B cell (primary cell): ENCODE data around the gene ANKRD10. TPM values are rescaled to one million over a fixed set of nuclear protein-coding genes. Genes with fewer than 3 reads are reported as not detected.

ENCODE experiments used
- ATAC-seq: fragments of 200-7000 bp; cut with Tn5 transposase; one replicate; pipeline ENCODE4 v1.10.0; 2021; ENCODE audit warnings: low read depth, mild to moderate bottlenecking, moderate number of reproducible peaks, moderate library complexity
- CTCF ChIA-PET: fragments of 350-600 bp; sonication (Branson Sonifier 250); formaldehyde crosslinking; loops from one replicate; lab custom pipeline; 2021; ENCODE audit warnings: antibody characterized with exemption, inconsistent platforms; lab: Charles Lee
- POLR2A ChIA-PET: fragments of 350-600 bp; sonication (Branson Sonifier 250); formaldehyde crosslinking; loops from one replicate; lab custom pipeline; 2021; ENCODE audit warnings: antibody characterized with exemption; lab: Charles Lee
- DNase-seq: peaks from one replicate; pipeline ENCODE4 v3.0.0; 2013
- H2AFZ ChIP-seq: 2 replicates; pipeline ENCODE4 v1.6.1; 2012; ENCODE audit warnings: mild to moderate bottlenecking, low read depth, low read length; ENCODE audit not compliant: insufficient read depth, poor library complexity, severe bottlenecking
- H3K27ac ChIP-seq, 2 donors: 1 replicate in 1 of 2; 2 replicates in 1 of 2; pipeline ENCODE4 v1.5.1; 2012 to 2013; ENCODE audit warnings: low read length in 2 of 2, mild to moderate bottlenecking in 2 of 2, moderate library complexity in 1 of 2
- H3K27me3 ChIP-seq, 4 experiments: fragments of 200-600 bp in 1 of 4; sonication (generic) in 1 of 4; replicated peaks in 1 of 4; 1 replicate in 2 of 4; 2 replicates in 2 of 4; pipeline versions ENCODE4 v1.6.1 to v1.7.0; 2013 to 2016; ENCODE audit warnings: low read length in 3 of 4, mild to moderate bottlenecking in 2 of 4, mixed read lengths in 1 of 4, moderate library complexity in 1 of 4; ENCODE audit not compliant: insufficient read depth in 4 of 4, control insufficient read depth in 3 of 4; ENCODE audit errors: control extremely low read depth in 1 of 4
- H3K36me3 ChIP-seq, 2 experiments: replicated peaks in 1 of 2; 1 replicate in 1 of 2; 2 replicates in 1 of 2; pipeline versions ENCODE4 v1.6.1 to v1.7.1; 2013; ENCODE audit warnings: low read length in 1 of 2; ENCODE audit not compliant: insufficient read depth in 2 of 2, control insufficient read depth in 1 of 2; ENCODE audit errors: control extremely low read depth in 1 of 2, extremely low read depth in 1 of 2
- H3K4me1 ChIP-seq, 2 donors: fragments of 200-600 bp in 1 of 2; sonication (generic) in 1 of 2; 1 replicate in 1 of 2; 2 replicates in 1 of 2; pipeline versions ENCODE4 v1.5.1 to v1.6.1; 2013 to 2017; ENCODE audit warnings: low read length in 2 of 2; ENCODE audit not compliant: control insufficient read depth in 2 of 2, insufficient read depth in 2 of 2
- H3K4me2 ChIP-seq: replicated peaks from 2 replicates; pipeline ENCODE3; 2012; ENCODE audit warnings: mild to moderate bottlenecking, low read depth, low read length; ENCODE audit not compliant: poor library complexity, severe bottlenecking
- H3K4me3 ChIP-seq, 5 experiments: fragments of 200-600 bp in 1 of 5; sonication (generic) in 1 of 5; 1 replicate in 3 of 5; 2 replicates in 2 of 5; pipeline versions ENCODE4 v1.5.1 to v1.7.0; 2011 to 2016; ENCODE audit warnings: low read length in 4 of 5, mild to moderate bottlenecking in 4 of 5, low read depth in 2 of 5, control low read depth in 1 of 5, moderate library complexity in 1 of 5; ENCODE audit not compliant: insufficient read depth in 1 of 5; ENCODE audit errors: control extremely low read depth in 1 of 5, extremely low read depth in 1 of 5
- H3K79me2 ChIP-seq: fragments of 200-600 bp; sonication (generic); one replicate; pipeline ENCODE4 v1.6.0; 2016; ENCODE audit warnings: low read length; ENCODE audit not compliant: control insufficient read depth, insufficient read depth
- H3K9ac ChIP-seq: fragments of 200-600 bp; sonication (generic); 2 replicates; pipeline ENCODE4 v1.6.1; 2017; ENCODE audit warnings: mild to moderate bottlenecking, low read length, moderate library complexity
- H3K9me3 ChIP-seq, 3 donors: one replicate each; pipeline versions ENCODE4 v1.6.1 to v1.7.1; 2013; ENCODE audit warnings: low read length in 2 of 3; ENCODE audit not compliant: control insufficient read depth in 2 of 3, insufficient read depth in 1 of 3; ENCODE audit errors: control extremely low read depth in 1 of 3
- H4K20me1 ChIP-seq: 2 replicates; pipeline ENCODE4 v1.6.0; 2012; ENCODE audit warnings: mild to moderate bottlenecking, low read length; ENCODE audit not compliant: insufficient read depth, control insufficient read depth, poor library complexity, severe bottlenecking
- H3K27ac Mint-ChIP-seq: one replicate; pipeline ENCODE4 v1.8.0; 2021; ENCODE audit warnings: mixed read lengths
- H3K27me3 Mint-ChIP-seq: one replicate; pipeline ENCODE4 v1.8.0; 2021; ENCODE audit warnings: mixed read lengths
- H3K4me1 Mint-ChIP-seq: one replicate; pipeline ENCODE4 v1.8.0; 2021; ENCODE audit warnings: mixed read lengths
- H3K4me3 Mint-ChIP-seq: one replicate; pipeline ENCODE4 v1.8.0; 2021; ENCODE audit warnings: mixed read lengths
- H3K9me3 Mint-ChIP-seq: one replicate; pipeline ENCODE4 v1.8.0; 2022; ENCODE audit warnings: mixed read lengths; ENCODE audit not compliant: insufficient read depth
- CTCF ChIP-seq: fragments of 200-600 bp; IDR thresholded peaks from one replicate; pipeline ENCODE4 v1.8.0; 2022; ENCODE audit warnings: antibody characterized with exemption, mild to moderate bottlenecking
- EZH2 ChIP-seq: IDR thresholded peaks from 2 replicates; pipeline ENCODE4 v1.6.1; 2012; ENCODE audit warnings: borderline replicate concordance, low read depth, mild to moderate bottlenecking, moderate library complexity, low read length; ENCODE audit not compliant: insufficient read depth, poor library complexity, severe bottlenecking
- WGBS: methylation state at CpG from one replicate; pipeline ENCODE4 v1.1.5; 2013; ENCODE audit warnings: missing lambda C conversion rate; ENCODE audit not compliant: insufficient coverage; 5-methylcytosine and 5-hydroxymethylcytosine counted together
- intact Hi-C: fragments of 100-400 bp; cut with micrococcal nuclease; formaldehyde crosslinking; loops from one replicate; pipeline ENCODE4 v1.10.0; 2022
- polyA plus RNA-seq: library from polyadenylated mRNA; depleted of rRNA; stranded (reverse); fragments of >200 nt; gene quantifications from 2 replicates; pipeline ENCODE4 v1.2.3, GENCODE V29; 2012
- total RNA-seq, 2 donors: library from RNA; stranded (reverse); fragments of 120-200 nt in 1 of 2; gene quantifications; 1 replicate in 1 of 2; 2 replicates in 1 of 2; pipeline versions ENCODE4 v1.2.3 to v1.2.4, GENCODE V29; 2013 to 2022

Gene ANKRD10
- total and polyA plus RNA-seq, 2 donors (not counting 1 experiment from before 2014, with no cell fraction given), result 142 to 256 TPM

- intact Hi-C loops, result loop anchor here (5.0 kb wide), 1 partner anchor 35 kb away; no protein-coding TSS in a partner anchor
- Histone ChIP-seq H3K4me2 (no peak overlapping the region), H3K4me1 (peaks cover 18 to 20% of the 10 kb centered on the region in 2 donors), H3K9me3 (peaks cover 0 to 3% (median 0%) of the 10 kb centered on the region in 3 donors), H3K27ac (no peak overlapping the region), H4K20me1 (no peaks in the 10 kb centered on the region), H3K27me3 (peaks cover 0 to 11% (median 5%) of the 10 kb centered on the region in 4 experiments), H2AFZ (no peak overlapping the region), H3K4me3 (no peak overlapping the region), H3K36me3 (peaks cover 0 to 4% of the 10 kb centered on the region in 2 experiments), H3K79me2 (no peaks in the 10 kb centered on the region), H3K9ac (no peak overlapping the region)
- Mint-ChIP-seq H3K4me3 (no peak overlapping the region), H3K4me1 (peaks cover 11% of the 10 kb centered on the region), H3K27me3 (no peaks in the 10 kb centered on the region), H3K9me3 (no peaks in the 10 kb centered on the region), H3K27ac (no peak overlapping the region)
- WGBS, result no CpG with 5 or more reads among the region's 4 CpGs
- CTCF ChIA-PET, result no interaction called here
- DNase-seq (no peak), ATAC-seq (no peak)
- TF ChIP-seq CTCF (no peak), EZH2 (no peak)
- POLR2A ChIA-PET, result no interaction called here
These were observed 37.1 kb downstream of the ANKRD10 start for GRCh38 chr13:110877737-110878258.

GRCh38 chr13:110876609-110877008, 38.3 kb downstream of the ANKRD10 start:
- H3K27me3 ChIP-seq, result peaks cover 0 to 18% (median 5%) of the 10 kb centered on the region in 4 experiments
- no peak overlapping the region for H3K27ac Mint-ChIP-seq
- ATAC-seq (no peak), DNase-seq (no peak)
- H3K36me3 ChIP-seq, result peaks cover 0 to 4% of the 10 kb centered on the region in 2 experiments
- peaks cover 11% of the 10 kb centered on the region for H3K4me1 Mint-ChIP-seq
- no peak overlapping the region for H3K4me3 Mint-ChIP-seq
- H3K27me3 Mint-ChIP-seq, result peaks cover 2% of the 10 kb centered on the region
- no peak overlapping the region for H3K4me3 ChIP-seq
- no peak overlapping the region for H3K27ac ChIP-seq
- H3K79me2 ChIP-seq, result no peaks in the 10 kb centered on the region
- H3K9ac ChIP-seq, result no peak overlapping the region
- intact Hi-C loops, result loop anchor here (5.0 kb wide), 1 partner anchor 36 kb away; no protein-coding TSS in a partner anchor
- POLR2A ChIA-PET, result no interaction called here
- H3K9me3 ChIP-seq, result peaks cover 0 to 9% (median 0%) of the 10 kb centered on the region in 3 donors
- H3K4me2 ChIP-seq, result no peak overlapping the region
- CTCF ChIA-PET, result interaction anchor here (0.6 kb wide), 1 partner anchor 18 kb away, joined by 3 read pairs; no protein-coding TSS in a partner anchor
- no peaks in the 10 kb centered on the region for H4K20me1 ChIP-seq
- H3K9me3 Mint-ChIP-seq, result no peaks in the 10 kb centered on the region
- 100% methylated on average over 2 of the region's 3 CpGs for WGBS
- H3K4me1 ChIP-seq, result peaks cover 18 to 20% of the 10 kb centered on the region in 2 donors
- H2AFZ ChIP-seq, result no peak overlapping the region
- TF ChIP-seq EZH2 (no peak), CTCF (no peak)
